ENCODE results near the gene MTUS2.

MTUS2 gene

GRCh38 chr13:29369060-29369743, 549.1 kb downstream of the MTUS2 start:
- no peaks in the 10 kb centered on the region for H4K20me1 ChIP-seq (ENCODE audit: control insufficient read depth, insufficient read depth, low read depth, low read length)
- TF ChIP-seq CTCF (IDR thresholded peaks at IDR 0.05; ENCODE audit: low read depth, low read length, poor library complexity, severe bottlenecking): peak; percentile 62
- no peak for TF ChIP-seq EZH2phosphoT487 (IDR thresholded peaks at IDR 0.05; ENCODE audit: borderline replicate concordance, low read length)
- no peak overlapping the region for H3K27ac ChIP-seq (ENCODE audit: low read depth, low read length)
- H3F3A ChIP-seq (ENCODE audit: control insufficient read depth, insufficient read depth): no peaks in the 10 kb centered on the region
- no peak overlapping the region for H3K4me2 ChIP-seq (ENCODE audit: low read length)
- no peaks in the 10 kb centered on the region for H3K9me2 ChIP-seq (replicated peaks; ENCODE audit: control insufficient read depth, low read length)
- no peaks in the 10 kb centered on the region for H3K9me3 ChIP-seq (ENCODE audit: control insufficient read depth, insufficient read depth, low read length)
- 0 out of 2 replicates have a peak, but pooled peaks cover 3% of the 10 kb centered on the region for H3K27me3 ChIP-seq (ENCODE audit: control insufficient read depth, low read length)
- no peaks in the 10 kb centered on the region for H3K79me2 ChIP-seq (ENCODE audit: control insufficient read depth, low read length)
- H3K4me1 ChIP-seq (ENCODE audit: control insufficient read depth, low read length): no peaks in the 10 kb centered on the region
- no peak overlapping the region for H3K4me3 ChIP-seq (ENCODE audit: low read length)
- H3K36me3 ChIP-seq (ENCODE audit: control insufficient read depth, low read length): no peaks in the 10 kb centered on the region

- H3K27me3 ChIP-seq (ENCODE audit: control insufficient read depth, low read length): no peaks in the 10 kb centered on the region
- no peaks in the 10 kb centered on the region for H3K9me3 ChIP-seq (ENCODE audit: control insufficient read depth, insufficient read depth, low read length)
- no peak overlapping the region for H3K27ac ChIP-seq (ENCODE audit: low read depth, low read length)
- no peaks in the 10 kb centered on the region for H3K36me3 ChIP-seq (ENCODE audit: control insufficient read depth, low read length)
- H3K9me2 ChIP-seq (replicated peaks; ENCODE audit: control insufficient read depth, low read length): no peaks in the 10 kb centered on the region
- H3K4me1 ChIP-seq (ENCODE audit: control insufficient read depth, low read length): no peaks in the 10 kb centered on the region
- no peaks in the 10 kb centered on the region for H4K20me1 ChIP-seq (ENCODE audit: control insufficient read depth, insufficient read depth, low read depth, low read length)
- no peaks in the 10 kb centered on the region for H3K79me2 ChIP-seq (ENCODE audit: control insufficient read depth, low read length)
- no peak overlapping the region for H3K4me3 ChIP-seq (ENCODE audit: low read length)
- TF ChIP-seq CTCF (IDR thresholded peaks at IDR 0.05; ENCODE audit: low read depth, low read length, poor library complexity, severe bottlenecking): no peak
- TF ChIP-seq EZH2phosphoT487 (IDR thresholded peaks at IDR 0.05; ENCODE audit: borderline replicate concordance, low read length): no peak
- no peak overlapping the region for H3K4me2 ChIP-seq (ENCODE audit: low read length)
- no peaks in the 10 kb centered on the region for H3F3A ChIP-seq (ENCODE audit: control insufficient read depth, insufficient read depth)
These were observed 559.1 kb downstream of the MTUS2 start for GRCh38 chr13:29379281-29379680.

- Histone ChIP-seq H3K79me2 (ENCODE audit: control insufficient read depth, low read length) (no peaks in the 10 kb centered on the region), H3K4me3 (ENCODE audit: low read length) (no peak overlapping the region), H3K4me1 (ENCODE audit: control insufficient read depth, low read length) (no peaks in the 10 kb centered on the region), H3K4me2 (ENCODE audit: low read length) (no peak overlapping the region), H3K27ac (ENCODE audit: low read depth, low read length) (no peak overlapping the region), H3K27me3 (ENCODE audit: control insufficient read depth, low read length) (no peaks in the 10 kb centered on the region), H4K20me1 (ENCODE audit: control insufficient read depth, insufficient read depth, low read depth, low read length) (no peaks in the 10 kb centered on the region), H3K9me3 (ENCODE audit: control insufficient read depth, insufficient read depth, low read length) (no peaks in the 10 kb centered on the region), H3K36me3 (ENCODE audit: control insufficient read depth, low read length) (no peaks in the 10 kb centered on the region), H3F3A (ENCODE audit: control insufficient read depth, insufficient read depth) (no peaks in the 10 kb centered on the region), H3K9me2 (replicated peaks; ENCODE audit: control insufficient read depth, low read length) (no peaks in the 10 kb centered on the region)
- TF ChIP-seq CTCF (IDR thresholded peaks at IDR 0.05; ENCODE audit: low read depth, low read length, poor library complexity, severe bottlenecking): no peak
- no peak for TF ChIP-seq EZH2phosphoT487 (IDR thresholded peaks at IDR 0.05; ENCODE audit: borderline replicate concordance, low read length)
These were observed 559.7 kb downstream of the MTUS2 start for GRCh38 chr13:29379865-29380264.

Data from DOHH2 (cell line).